Measurements from ENCODE around the gene KIAA1586.

DNA sequence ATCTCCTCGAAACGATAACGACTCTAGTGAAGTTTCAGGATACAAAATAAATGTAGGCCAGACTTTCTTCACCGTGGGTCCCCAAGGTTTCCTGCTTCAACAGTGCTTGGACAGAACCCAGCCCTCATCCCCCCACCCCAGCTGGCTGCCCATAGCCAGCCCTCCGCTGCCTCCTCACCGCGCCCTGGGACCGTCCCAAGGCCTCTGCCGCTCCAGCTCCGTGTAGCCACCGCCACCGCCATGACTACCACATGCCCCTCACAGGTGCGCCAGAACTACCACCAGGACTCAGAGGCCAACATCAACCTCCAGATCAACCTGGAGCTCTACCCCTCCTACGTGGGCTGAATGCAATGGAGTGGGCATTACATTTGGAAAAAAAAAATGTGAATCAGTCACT is 42.2 kb upstream of the KIAA1586 start:
- TF ChIP-seq, protein P1, sequence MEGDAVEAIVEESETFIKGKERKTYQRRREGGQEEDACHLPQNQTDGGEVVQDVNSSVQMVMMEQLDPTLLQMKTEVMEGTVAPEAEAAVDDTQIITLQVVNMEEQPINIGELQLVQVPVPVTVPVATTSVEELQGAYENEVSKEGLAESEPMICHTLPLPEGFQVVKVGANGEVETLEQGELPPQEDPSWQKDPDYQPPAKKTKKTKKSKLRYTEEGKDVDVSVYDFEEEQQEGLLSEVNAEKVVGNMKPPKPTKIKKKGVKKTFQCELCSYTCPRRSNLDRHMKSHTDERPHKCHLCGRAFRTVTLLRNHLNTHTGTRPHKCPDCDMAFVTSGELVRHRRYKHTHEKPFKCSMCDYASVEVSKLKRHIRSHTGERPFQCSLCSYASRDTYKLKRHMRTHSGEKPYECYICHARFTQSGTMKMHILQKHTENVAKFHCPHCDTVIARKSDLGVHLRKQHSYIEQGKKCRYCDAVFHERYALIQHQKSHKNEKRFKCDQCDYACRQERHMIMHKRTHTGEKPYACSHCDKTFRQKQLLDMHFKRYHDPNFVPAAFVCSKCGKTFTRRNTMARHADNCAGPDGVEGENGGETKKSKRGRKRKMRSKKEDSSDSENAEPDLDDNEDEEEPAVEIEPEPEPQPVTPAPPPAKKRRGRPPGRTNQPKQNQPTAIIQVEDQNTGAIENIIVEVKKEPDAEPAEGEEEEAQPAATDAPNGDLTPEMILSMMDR (IDR thresholded peaks at IDR 0.05), result no peak
- no peak for TF ChIP-seq ZFX (IDR thresholded peaks at IDR 0.05; ENCODE audit: borderline replicate concordance)
